ENCODE results near the gene GAB1.

GAB1 gene

DNA sequence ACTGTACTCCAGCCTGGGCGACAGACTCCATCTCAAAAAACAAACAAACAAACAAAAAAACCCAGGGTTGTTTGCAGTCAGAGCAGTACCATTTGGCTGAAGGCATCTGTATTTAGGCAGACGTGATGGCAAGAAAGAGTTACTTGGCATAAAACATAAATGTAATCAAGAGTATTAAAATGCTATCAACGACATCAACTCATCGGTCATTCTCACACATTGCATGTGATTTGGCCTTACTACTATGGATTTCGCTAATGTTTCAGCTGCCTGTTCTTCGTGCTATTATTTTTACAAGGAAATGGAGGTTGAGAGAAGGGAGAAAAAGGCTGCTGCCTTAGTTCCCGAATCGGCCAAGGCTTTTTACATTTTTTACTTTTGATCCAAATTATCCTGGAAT, 161.3 kb downstream of the GAB1 start:
- ChIA-PET CTCF (no interaction called here), POLR2A (no interaction called here)
- Histone ChIP-seq H3K4me3 (ENCODE audit: low read depth, low read length) (no peak overlapping the region), H3K9me3 (ENCODE audit: control insufficient read depth, insufficient read depth, low read depth, low read length) (no peaks in the 10 kb centered on the region), H3K36me3 (ENCODE audit: control insufficient read depth in 2 of 2, insufficient read depth in 1 of 2, low read length in 2 of 2) (no peaks in the 10 kb centered on the region), H3K4me1 (ENCODE audit: control insufficient read depth, insufficient read depth, low read length) (no peaks in the 10 kb centered on the region), H3K27ac (ENCODE audit: extremely low read depth, low read depth, low read length) (no peak overlapping the region)
- no peak for TF ChIP-seq GLIS1 (tag by site-specific recombination; IDR thresholded peaks at IDR 0.05)
- no peak for TF ChIP-seq EGR2 (tag by site-specific recombination; IDR thresholded peaks at IDR 0.05; ENCODE audit: low read depth)
- TF ChIP-seq, protein P1, sequence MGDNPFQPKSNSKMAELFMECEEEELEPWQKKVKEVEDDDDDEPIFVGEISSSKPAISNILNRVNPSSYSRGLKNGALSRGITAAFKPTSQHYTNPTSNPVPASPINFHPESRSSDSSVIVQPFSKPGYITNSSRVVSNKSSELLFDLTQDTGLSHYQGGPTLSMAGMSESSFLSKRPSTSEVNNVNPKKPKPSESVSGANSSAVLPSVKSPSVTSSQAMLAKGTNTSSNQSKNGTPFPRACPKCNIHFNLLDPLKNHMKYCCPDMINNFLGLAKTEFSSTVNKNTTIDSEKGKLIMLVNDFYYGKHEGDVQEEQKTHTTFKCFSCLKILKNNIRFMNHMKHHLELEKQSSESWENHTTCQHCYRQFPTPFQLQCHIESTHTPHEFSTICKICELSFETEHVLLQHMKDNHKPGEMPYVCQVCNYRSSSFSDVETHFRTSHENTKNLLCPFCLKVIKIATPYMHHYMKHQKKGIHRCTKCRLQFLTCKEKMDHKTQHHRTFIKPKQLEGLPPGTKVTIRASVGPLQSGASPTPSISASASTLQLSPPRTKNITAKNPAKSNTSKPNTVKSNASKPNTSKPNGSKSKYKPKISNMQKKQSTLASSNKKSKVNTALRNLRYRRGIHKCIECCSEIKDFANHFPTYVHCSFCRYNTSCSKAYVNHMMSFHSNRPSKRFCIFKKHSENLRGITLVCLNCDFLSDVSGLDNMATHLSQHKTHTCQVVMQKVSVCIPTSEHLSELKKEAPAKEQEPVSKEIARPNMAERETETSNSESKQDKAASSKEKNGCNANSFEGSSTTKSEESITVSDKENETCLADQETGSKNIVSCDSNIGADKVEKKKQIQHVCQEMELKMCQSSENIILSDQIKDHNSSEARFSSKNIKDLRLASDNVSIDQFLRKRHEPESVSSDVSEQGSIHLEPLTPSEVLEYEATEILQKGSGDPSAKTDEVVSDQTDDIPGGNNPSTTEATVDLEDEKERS (tag by site-specific recombination; IDR thresholded peaks at IDR 0.05), result no peak
- TF ChIP-seq ZNF239 (tag by site-specific recombination; IDR thresholded peaks at IDR 0.05), result no peak
- TF ChIP-seq ZNF114 (tag by site-specific recombination; IDR thresholded peaks at IDR 0.05), result no peak
- TF ChIP-seq ZNF404 (tag by site-specific recombination; IDR thresholded peaks at IDR 0.05), result no peak
- TF ChIP-seq, protein P2, sequence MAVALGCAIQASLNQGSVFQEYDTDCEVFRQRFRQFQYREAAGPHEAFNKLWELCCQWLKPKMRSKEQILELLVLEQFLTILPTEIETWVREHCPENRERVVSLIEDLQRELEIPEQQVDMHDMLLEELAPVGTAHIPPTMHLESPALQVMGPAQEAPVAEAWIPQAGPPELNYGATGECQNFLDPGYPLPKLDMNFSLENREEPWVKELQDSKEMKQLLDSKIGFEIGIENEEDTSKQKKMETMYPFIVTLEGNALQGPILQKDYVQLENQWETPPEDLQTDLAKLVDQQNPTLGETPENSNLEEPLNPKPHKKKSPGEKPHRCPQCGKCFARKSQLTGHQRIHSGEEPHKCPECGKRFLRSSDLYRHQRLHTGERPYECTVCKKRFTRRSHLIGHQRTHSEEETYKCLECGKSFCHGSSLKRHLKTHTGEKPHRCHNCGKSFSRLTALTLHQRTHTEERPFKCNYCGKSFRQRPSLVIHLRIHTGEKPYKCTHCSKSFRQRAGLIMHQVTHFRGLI (tag by site-specific recombination; IDR thresholded peaks at IDR 0.05), result no peak
- no peak for TF ChIP-seq SP2 (tag by site-specific recombination; IDR thresholded peaks at IDR 0.05)
- TF ChIP-seq, protein P3, sequence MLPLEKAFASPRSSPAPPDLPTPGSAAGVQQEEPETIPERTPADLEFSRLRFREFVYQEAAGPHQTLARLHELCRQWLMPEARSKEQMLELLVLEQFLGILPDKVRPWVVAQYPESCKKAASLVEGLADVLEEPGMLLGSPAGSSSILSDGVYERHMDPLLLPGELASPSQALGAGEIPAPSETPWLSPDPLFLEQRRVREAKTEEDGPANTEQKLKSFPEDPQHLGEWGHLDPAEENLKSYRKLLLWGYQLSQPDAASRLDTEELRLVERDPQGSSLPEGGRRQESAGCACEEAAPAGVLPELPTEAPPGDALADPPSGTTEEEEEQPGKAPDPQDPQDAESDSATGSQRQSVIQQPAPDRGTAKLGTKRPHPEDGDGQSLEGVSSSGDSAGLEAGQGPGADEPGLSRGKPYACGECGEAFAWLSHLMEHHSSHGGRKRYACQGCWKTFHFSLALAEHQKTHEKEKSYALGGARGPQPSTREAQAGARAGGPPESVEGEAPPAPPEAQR (tag by site-specific recombination; IDR thresholded peaks at IDR 0.05), result no peak
- TF ChIP-seq MZF1 (tag by site-specific recombination; IDR thresholded peaks at IDR 0.05; ENCODE audit: borderline replicate concordance), result no peak
- TF ChIP-seq KLF10 (tag by site-specific recombination; IDR thresholded peaks at IDR 0.05), result no peak
- TF ChIP-seq, protein P4, sequence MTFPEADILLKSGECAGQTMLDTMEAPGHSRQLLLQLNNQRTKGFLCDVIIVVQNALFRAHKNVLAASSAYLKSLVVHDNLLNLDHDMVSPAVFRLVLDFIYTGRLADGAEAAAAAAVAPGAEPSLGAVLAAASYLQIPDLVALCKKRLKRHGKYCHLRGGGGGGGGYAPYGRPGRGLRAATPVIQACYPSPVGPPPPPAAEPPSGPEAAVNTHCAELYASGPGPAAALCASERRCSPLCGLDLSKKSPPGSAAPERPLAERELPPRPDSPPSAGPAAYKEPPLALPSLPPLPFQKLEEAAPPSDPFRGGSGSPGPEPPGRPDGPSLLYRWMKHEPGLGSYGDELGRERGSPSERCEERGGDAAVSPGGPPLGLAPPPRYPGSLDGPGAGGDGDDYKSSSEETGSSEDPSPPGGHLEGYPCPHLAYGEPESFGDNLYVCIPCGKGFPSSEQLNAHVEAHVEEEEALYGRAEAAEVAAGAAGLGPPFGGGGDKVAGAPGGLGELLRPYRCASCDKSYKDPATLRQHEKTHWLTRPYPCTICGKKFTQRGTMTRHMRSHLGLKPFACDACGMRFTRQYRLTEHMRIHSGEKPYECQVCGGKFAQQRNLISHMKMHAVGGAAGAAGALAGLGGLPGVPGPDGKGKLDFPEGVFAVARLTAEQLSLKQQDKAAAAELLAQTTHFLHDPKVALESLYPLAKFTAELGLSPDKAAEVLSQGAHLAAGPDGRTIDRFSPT (tag by site-specific recombination; IDR thresholded peaks at IDR 0.05), result no peak
- TF ChIP-seq ZNF560 (tag by site-specific recombination; IDR thresholded peaks at IDR 0.05; ENCODE audit: borderline replicate concordance), result no peak
- TF ChIP-seq ZBTB8A (tag by site-specific recombination; IDR thresholded peaks at IDR 0.05), result no peak
- TF ChIP-seq, protein P5, sequence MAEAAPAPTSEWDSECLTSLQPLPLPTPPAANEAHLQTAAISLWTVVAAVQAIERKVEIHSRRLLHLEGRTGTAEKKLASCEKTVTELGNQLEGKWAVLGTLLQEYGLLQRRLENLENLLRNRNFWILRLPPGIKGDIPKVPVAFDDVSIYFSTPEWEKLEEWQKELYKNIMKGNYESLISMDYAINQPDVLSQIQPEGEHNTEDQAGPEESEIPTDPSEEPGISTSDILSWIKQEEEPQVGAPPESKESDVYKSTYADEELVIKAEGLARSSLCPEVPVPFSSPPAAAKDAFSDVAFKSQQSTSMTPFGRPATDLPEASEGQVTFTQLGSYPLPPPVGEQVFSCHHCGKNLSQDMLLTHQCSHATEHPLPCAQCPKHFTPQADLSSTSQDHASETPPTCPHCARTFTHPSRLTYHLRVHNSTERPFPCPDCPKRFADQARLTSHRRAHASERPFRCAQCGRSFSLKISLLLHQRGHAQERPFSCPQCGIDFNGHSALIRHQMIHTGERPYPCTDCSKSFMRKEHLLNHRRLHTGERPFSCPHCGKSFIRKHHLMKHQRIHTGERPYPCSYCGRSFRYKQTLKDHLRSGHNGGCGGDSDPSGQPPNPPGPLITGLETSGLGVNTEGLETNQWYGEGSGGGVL (tag by site-specific recombination; IDR thresholded peaks at IDR 0.05), result no peak

DNA sequence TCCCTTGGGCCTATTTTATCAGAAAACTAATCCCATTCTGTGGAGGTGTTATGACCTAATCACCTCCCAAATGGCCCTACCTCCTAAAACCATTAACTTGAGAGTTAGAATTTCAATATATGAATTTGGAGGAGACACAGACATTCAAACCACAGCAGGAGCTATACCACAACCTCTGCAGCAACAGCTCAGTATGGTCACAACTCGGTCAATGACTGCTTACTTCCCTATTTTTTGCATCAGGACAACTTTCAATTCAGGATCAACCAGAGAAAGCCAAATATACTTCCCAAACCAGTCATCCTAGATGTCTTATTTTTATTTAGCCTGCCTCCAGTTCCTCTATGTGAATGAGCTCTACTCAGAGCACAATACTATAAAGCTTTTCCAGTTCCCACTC, 165.6 kb downstream of the GAB1 start:
- H3K4me3 ChIP-seq (ENCODE audit: low read depth, low read length), result no peak overlapping the region
- no peaks in the 10 kb centered on the region for H3K9me3 ChIP-seq (ENCODE audit: control insufficient read depth, insufficient read depth, low read depth, low read length)
- no peaks in the 10 kb centered on the region for H3K36me3 ChIP-seq (ENCODE audit: control insufficient read depth in 2 of 2, insufficient read depth in 1 of 2, low read length in 2 of 2)
- H3K4me1 ChIP-seq (ENCODE audit: control insufficient read depth, insufficient read depth, low read length), result no peaks in the 10 kb centered on the region
- ChIA-PET POLR2A (no interaction called here), CTCF (interaction anchor here (0.7 to 0.9 kb wide), 2 partner anchors 11 to 203 kb away, joined by 3 read pairs; no protein-coding TSS in a partner anchor)
- no peak overlapping the region for H3K27ac ChIP-seq (ENCODE audit: extremely low read depth, low read depth, low read length)
- TF ChIP-seq, protein P6, sequence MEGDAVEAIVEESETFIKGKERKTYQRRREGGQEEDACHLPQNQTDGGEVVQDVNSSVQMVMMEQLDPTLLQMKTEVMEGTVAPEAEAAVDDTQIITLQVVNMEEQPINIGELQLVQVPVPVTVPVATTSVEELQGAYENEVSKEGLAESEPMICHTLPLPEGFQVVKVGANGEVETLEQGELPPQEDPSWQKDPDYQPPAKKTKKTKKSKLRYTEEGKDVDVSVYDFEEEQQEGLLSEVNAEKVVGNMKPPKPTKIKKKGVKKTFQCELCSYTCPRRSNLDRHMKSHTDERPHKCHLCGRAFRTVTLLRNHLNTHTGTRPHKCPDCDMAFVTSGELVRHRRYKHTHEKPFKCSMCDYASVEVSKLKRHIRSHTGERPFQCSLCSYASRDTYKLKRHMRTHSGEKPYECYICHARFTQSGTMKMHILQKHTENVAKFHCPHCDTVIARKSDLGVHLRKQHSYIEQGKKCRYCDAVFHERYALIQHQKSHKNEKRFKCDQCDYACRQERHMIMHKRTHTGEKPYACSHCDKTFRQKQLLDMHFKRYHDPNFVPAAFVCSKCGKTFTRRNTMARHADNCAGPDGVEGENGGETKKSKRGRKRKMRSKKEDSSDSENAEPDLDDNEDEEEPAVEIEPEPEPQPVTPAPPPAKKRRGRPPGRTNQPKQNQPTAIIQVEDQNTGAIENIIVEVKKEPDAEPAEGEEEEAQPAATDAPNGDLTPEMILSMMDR (tag by site-specific recombination; IDR thresholded peaks at IDR 0.05), result no peak
- TF ChIP-seq, protein P7, sequence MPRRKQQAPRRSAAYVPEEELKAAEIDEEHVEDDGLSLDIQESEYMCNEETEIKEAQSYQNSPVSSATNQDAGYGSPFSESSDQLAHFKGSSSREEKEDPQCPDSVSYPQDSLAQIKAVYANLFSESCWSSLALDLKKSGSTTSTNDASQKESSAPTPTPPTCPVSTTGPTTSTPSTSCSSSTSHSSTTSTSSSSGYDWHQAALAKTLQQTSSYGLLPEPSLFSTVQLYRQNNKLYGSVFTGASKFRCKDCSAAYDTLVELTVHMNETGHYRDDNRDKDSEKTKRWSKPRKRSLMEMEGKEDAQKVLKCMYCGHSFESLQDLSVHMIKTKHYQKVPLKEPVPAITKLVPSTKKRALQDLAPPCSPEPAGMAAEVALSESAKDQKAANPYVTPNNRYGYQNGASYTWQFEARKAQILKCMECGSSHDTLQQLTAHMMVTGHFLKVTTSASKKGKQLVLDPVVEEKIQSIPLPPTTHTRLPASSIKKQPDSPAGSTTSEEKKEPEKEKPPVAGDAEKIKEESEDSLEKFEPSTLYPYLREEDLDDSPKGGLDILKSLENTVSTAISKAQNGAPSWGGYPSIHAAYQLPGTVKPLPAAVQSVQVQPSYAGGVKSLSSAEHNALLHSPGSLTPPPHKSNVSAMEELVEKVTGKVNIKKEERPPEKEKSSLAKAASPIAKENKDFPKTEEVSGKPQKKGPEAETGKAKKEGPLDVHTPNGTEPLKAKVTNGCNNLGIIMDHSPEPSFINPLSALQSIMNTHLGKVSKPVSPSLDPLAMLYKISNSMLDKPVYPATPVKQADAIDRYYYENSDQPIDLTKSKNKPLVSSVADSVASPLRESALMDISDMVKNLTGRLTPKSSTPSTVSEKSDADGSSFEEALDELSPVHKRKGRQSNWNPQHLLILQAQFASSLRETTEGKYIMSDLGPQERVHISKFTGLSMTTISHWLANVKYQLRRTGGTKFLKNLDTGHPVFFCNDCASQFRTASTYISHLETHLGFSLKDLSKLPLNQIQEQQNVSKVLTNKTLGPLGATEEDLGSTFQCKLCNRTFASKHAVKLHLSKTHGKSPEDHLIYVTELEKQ (tag by site-specific recombination; IDR thresholded peaks at IDR 0.05; ENCODE audit: borderline replicate concordance), result no peak
- TF ChIP-seq ZNF792 (tag by site-specific recombination; IDR thresholded peaks at IDR 0.05) (no peak), ZNF555 (tag by site-specific recombination; conservative IDR thresholded peaks at IDR 0.05) (no peak)
